Epithelial cell of proximal tubule (primary cell): ENCODE results near the gene ABCB1. TPM values are rescaled to one million over a fixed set of nuclear protein-coding genes. Genes with fewer than 3 reads are reported as not detected.

Source experiments
- DNase-seq: peaks from one replicate; pipeline ENCODE4 v3.0.0-alpha.2; 2011; ENCODE audit warnings: low read depth
- H3K4me3 ChIP-seq: 2 replicates; pipeline ENCODE4 v1.5.1; 2011; ENCODE audit warnings: low read depth, mild to moderate bottlenecking, low read length
- total RNA-seq: library from RNA; depleted of rRNA; stranded (reverse); fragments of >200 nt; gene quantifications from 2 replicates; pipeline ENCODE4 v1.2.3, GENCODE V29; 2015
- TF ChIP-seq, protein P1 (sequence below): conservative IDR thresholded peaks from 2 replicates; pipeline ENCODE4 v1.5.1; 2012; ENCODE audit warnings: low read depth, mild to moderate bottlenecking, low read length

ABCB1 gene
- total RNA-seq, 1 donor from 2014 or later = 13.3 TPM

GRCh38 chr7:87510411-87510875 is 90.2 kb downstream of the ABCB1 start:
- DNase-seq = no peak
- no peak overlapping the region for H3K4me3 ChIP-seq
- TF ChIP-seq, protein P1, sequence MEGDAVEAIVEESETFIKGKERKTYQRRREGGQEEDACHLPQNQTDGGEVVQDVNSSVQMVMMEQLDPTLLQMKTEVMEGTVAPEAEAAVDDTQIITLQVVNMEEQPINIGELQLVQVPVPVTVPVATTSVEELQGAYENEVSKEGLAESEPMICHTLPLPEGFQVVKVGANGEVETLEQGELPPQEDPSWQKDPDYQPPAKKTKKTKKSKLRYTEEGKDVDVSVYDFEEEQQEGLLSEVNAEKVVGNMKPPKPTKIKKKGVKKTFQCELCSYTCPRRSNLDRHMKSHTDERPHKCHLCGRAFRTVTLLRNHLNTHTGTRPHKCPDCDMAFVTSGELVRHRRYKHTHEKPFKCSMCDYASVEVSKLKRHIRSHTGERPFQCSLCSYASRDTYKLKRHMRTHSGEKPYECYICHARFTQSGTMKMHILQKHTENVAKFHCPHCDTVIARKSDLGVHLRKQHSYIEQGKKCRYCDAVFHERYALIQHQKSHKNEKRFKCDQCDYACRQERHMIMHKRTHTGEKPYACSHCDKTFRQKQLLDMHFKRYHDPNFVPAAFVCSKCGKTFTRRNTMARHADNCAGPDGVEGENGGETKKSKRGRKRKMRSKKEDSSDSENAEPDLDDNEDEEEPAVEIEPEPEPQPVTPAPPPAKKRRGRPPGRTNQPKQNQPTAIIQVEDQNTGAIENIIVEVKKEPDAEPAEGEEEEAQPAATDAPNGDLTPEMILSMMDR = no peak

GRCh38 chr7:87507446-87507845 is 93.2 kb downstream of the ABCB1 start:
- DNase-seq = no peak
- TF ChIP-seq, protein P1 = peak; percentile 34
- no peak overlapping the region for H3K4me3 ChIP-seq

- TF ChIP-seq, protein P1 = peak; percentile 60
Observed at GRCh38 chr7:87506246-87507180, 94.2 kb downstream of the ABCB1 start.

DNA sequence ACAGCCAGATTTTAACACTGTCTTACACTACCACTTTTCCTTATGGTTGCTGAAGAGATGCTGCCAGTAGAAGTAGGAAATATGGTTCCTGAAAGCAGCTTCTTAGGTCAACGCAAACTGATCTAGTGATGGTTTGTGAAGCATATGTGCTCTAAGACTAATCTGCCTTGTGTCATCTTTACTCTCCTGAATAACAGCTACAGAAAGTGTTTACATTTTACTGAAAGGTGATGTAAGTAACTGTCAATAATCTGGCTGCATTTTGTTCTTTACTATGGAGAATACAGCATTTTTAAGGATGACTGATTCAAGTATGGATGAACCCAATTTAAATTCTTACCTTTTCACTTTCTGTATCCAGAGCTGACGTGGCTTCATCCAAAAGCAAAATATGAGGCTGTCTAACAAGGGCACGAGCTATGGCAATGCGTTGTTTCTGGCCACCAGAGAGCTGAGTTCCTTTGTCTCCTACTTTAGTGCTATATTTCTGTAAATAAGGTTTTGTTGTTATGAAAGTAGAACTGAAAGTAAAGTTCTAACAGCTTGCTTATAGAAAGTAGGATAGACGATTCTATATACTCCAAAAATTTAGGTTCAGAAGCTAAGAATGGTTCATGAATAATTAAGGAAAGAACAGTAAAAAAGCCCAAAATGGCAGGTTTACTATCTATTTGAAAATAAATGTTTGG is 95.0 kb downstream of the ABCB1 start:
- TF ChIP-seq, protein P1 = no peak
- DNase-seq = no peak
- no peak overlapping the region for H3K4me3 ChIP-seq

More at GRCh38 chr7:87506246-87507180, 94.2 kb downstream of the ABCB1 start:
- DNase-seq = no peak
- H3K4me3 ChIP-seq = no peak overlapping the region

- TF ChIP-seq, protein P1 = no peak
- DNase-seq = no peak
- H3K4me3 ChIP-seq = no peak overlapping the region
Observed at GRCh38 chr7:87505122-87505521, 95.6 kb downstream of the ABCB1 start.

GRCh38 chr7:87499494-87499893 is 101.2 kb downstream of the ABCB1 start:
- no peak overlapping the region for H3K4me3 ChIP-seq
- DNase-seq = no peak
- TF ChIP-seq, protein P1 = no peak
